HG03558 (cell line): ENCODE results near the gene ITPRIPL2.

Experiments used
- ATAC-seq: cut with Tn5 transposase; IDR thresholded peaks from one replicate; pipeline ENCODE4 v1.9.1; 2021; ENCODE audit warnings: moderate number of reproducible peaks; ENCODE audit not compliant: unreplicated experiment; ENCODE audit errors: extremely low read depth

ITPRIPL2 gene

GRCh38 chr16:19170043-19170655, 56.4 kb downstream of the ITPRIPL2 start:
- no peak for ATAC-seq
